ENCODE results near the gene SLC28A1. TPM values are rescaled to one million over a fixed set of nuclear protein-coding genes. Genes with fewer than 3 reads are reported as not detected.

Gene SLC28A1, protein sequence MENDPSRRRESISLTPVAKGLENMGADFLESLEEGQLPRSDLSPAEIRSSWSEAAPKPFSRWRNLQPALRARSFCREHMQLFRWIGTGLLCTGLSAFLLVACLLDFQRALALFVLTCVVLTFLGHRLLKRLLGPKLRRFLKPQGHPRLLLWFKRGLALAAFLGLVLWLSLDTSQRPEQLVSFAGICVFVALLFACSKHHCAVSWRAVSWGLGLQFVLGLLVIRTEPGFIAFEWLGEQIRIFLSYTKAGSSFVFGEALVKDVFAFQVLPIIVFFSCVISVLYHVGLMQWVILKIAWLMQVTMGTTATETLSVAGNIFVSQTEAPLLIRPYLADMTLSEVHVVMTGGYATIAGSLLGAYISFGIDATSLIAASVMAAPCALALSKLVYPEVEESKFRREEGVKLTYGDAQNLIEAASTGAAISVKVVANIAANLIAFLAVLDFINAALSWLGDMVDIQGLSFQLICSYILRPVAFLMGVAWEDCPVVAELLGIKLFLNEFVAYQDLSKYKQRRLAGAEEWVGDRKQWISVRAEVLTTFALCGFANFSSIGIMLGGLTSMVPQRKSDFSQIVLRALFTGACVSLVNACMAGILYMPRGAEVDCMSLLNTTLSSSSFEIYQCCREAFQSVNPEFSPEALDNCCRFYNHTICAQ
- not detected for total RNA-seq

DNA sequence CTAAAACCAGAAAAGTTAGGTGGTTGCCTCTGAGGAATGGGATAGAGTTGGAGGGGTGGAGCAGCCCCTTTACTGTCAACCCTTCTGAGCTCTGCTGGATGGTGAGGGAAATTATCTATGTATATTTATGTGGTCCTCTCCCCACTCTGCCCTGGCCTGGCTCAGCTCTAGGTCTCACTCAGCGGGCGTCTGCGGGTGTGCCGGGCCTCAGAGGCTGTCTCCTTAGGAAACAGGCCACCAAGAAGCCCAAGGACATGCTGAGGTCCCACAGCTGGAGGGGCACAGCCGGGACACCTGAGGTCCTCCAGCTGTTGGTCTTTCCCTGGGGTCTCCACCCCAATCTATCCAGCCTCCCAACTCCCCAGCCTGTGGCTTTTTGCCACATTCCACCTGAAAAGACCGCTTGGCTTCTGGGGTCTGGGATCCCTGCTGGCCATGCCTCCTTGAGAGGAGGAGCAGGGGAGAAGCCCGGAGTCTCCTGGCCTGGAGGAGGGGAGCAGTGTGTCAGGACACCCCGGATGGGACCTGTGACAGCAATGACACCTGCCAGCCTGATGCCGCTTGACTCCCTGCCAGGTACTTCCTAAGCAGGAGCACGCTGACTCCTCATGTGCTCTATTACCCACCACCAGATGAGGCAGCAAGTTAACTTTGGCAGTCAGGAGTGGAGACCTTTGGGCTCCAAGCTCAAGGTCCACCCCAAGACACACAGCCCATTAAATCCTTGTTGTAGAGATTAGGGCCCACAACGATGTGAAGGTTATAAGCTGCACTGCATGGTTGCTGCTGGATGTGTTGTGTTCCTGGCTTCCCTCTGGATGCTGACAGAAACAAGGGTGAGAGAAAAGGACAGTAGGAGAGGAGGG is at the start of gene SLC28A1:
Gene SLC28A1, plus strand, starts transcription at position 747 of the 866 bp plus-strand sequence. CDS start 3,099 bp downstream, outside the sequence.
- ATAC-seq = no peak

- peak; percentile 34 for ATAC-seq
Observed at GRCh38 chr15:84834969-84835368, 49.5 kb upstream of the SLC28A1 start.

- ATAC-seq = no peak
Observed at GRCh38 chr15:84835661-84836337, 48.7 kb upstream of the SLC28A1 start.

DNA sequence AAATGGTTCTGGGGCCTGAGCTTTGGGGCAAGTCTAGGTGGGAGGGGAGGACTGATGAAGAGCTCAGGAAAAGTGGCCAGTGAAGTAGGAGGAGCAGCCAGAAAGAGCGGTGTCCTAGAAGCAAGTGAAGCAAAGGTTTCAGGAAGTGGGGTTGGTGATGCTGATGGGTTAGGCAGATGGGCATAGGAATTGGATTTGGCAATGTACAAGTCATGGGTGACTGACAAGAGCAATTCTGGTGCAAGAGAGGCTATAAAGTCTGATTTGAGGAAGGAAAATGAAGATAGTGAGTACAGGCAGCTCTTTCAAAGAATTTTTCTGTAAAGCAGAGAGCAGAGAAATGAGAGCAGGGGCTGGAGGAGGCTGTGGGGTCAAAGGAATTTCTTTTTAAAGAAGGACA is 47.6 kb upstream of the SLC28A1 start:
- no peak for ATAC-seq

- ATAC-seq = no peak
Observed at GRCh38 chr15:84839714-84840113, 44.7 kb upstream of the SLC28A1 start.

DNA sequence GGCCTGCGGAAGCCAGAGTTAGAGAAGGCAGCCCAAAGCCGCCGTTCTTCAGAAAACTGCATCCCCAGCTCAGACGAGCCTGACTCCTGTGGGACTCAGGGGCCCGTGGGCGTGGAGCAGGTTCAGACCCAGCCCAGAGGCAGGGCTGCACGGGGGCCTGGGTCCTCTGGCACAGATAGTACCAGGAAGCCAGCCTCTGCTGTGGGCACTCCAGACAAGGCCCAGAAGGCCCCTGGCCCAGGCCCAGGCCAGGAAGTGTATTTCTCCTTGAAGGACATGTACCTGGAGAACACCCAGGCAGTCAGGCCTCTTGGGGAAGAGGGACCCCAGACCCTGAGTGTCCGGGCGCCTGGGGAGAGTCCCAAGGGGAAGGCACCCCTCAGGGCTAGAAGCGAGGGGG is 44.2 kb upstream of the SLC28A1 start:
- ATAC-seq = no peak

- peak; percentile 23 for ATAC-seq
Observed at GRCh38 chr15:84840741-84841429, 43.6 kb upstream of the SLC28A1 start.

GRCh38 chr15:84842781-84843180 is 41.7 kb upstream of the SLC28A1 start:
- no peak for ATAC-seq

- no peak for ATAC-seq
Observed at GRCh38 chr15:84844964-84845363, 39.5 kb upstream of the SLC28A1 start.

GRCh38 chr15:84845631-84846030 is 38.8 kb upstream of the SLC28A1 start:
- peak; percentile 94 for ATAC-seq

- ATAC-seq = no peak
Observed at GRCh38 chr15:84846269-84846668, 38.2 kb upstream of the SLC28A1 start.

DNA sequence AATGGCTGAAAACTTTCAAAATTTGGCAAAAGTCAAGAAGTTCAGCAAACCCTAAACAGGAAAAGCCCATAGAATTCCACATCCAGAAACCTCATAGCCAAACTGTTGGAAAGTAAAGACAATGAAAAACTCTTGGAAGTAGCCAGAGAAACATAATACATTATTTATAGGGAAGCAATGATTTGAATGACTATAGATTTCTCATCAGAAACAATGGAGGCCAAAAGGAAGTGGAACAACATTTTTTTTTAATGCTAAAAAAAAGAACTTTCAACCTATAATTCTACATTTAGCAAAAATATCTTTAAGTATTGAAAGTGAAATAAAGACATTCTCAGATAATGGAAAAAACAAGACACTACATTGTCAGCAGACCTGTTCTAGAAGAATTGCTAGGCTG is 37.1 kb upstream of the SLC28A1 start:
- no peak for ATAC-seq

DNA sequence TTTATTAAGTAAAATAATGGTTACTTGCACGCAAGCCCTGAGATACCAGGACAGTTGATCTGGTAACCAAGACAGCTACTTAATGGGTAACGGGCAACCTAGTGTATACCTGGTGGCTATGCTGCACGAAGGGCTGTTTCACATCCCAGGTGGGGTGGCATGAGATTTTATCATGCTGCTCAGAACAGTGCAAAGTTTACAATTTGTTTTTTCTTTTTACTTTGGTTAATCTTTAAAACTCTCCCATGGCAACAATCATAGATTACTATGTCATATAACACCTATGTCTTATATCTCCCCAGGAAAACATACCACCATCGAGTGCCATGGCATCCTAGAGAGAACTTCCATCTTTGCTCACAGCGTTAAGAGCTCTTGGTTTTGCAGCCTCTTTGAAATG is 32.2 kb upstream of the SLC28A1 start:
- ATAC-seq = no peak

DNA sequence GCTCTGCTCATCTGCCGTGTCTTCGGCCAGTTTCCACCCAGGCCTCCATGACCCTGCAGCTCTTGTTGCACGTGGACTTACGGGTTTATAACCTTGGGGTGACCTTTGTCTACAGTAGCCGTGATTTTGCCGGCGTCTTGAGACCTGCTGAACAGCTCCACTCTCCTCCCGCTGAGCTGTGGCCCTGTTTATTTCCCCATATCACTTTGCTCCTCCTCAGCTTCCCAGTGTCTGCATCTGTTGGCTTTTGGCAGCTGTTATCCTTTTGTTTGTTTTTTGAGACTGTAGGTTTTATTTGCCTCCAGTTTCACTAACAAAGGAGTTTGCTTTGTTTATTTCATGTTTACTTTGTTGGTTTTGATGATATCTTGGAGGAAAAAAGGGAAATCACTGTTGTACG is 29.3 kb upstream of the SLC28A1 start:
- ATAC-seq = no peak

GRCh38 chr15:84855765-84856164 is 28.7 kb upstream of the SLC28A1 start:
- no peak for ATAC-seq

GRCh38 chr15:84856731-84857417 is 27.6 kb upstream of the SLC28A1 start:
- peak; percentile 56 for ATAC-seq

- no peak for ATAC-seq
Observed at GRCh38 chr15:84857418-84858004, 27.0 kb upstream of the SLC28A1 start.

GRCh38 chr15:84858231-84858630 is 26.2 kb upstream of the SLC28A1 start:
- ATAC-seq = no peak

DNA sequence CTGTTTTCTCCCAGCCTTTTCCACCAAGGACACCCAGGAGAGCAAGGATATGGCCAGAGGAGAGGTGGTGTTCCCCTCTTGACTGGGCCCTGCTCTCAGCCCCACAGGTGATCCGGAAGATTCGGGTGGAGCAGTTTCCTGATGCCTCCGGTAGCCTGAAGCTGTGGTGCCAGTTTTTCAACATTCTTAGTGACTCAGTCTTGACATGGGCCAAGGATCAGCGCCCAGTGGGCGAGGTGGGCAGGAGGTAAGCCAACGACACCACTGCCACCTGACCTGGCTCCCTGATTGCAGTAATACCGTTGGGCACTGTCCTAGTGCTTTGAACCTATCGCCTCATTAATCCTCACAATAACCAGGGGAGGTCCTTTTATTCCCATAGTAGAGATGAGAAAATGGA is 25.3 kb upstream of the SLC28A1 start:
- peak; percentile 96 for ATAC-seq

GRCh38 chr15:84859651-84860050 is 24.8 kb upstream of the SLC28A1 start:
- peak; percentile 1 for ATAC-seq

DNA sequence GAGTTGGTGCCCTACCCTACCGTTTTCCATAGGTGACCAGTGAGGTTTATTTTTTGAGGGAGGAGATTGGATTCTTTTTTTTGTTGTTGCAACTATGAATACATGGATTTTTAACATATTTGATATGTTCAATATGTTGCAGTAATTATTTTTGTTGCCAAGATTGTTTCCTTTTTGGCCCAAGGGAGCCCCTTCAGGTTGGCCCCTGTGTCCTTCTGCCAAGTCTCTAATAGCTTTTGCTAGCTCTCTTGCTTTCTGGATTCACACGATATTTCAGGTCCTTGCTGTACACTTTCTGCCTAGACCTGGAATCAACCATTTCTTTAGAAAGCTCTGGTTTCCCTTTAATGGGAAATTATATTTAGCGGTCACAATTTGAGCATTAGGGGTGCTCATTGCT is 22.7 kb upstream of the SLC28A1 start:
- ATAC-seq = no peak
